ENCODE data around the gene INSYN2A.

The INSYN2A gene, protein sequence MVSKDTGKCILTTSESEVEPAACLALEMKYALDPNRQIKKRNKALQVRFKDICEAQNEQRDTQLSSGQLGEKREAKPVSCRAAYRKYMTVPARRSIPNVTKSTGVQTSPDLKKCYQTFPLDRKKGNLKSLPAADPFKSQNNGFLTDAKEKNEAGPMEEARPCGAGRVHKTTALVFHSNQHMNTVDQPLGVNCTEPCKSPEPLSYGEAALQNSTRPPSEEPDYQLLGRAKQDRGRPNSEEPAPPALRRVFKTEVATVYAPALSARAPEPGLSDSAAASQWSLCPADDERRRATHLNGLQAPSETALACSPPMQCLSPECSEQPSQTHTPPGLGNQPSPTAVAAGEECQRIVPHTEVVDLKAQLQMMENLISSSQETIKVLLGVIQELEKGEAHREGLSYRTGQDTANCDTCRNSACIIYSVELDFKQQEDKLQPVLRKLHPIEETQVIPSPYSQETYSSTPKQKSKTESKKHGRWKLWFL

GRCh38 chr10:127196282-127197153 is at the start of gene INSYN2A:
TSS of gene INSYN2A (minus strand) at chr10:127196591. CDS start at chr10:127176395, 20,196 bp downstream.
- DNase-seq (ENCODE audit: low read depth, low spot score): no peak

GRCh38 chr10:127245456-127245855 is 49.1 kb upstream of the INSYN2A start:
- DNase-seq (ENCODE audit: low read depth, low spot score): no peak

- DNase-seq (ENCODE audit: low read depth, low spot score): no peak
Measured at GRCh38 chr10:127243490-127244272, 47.3 kb upstream of the INSYN2A start.

DNA sequence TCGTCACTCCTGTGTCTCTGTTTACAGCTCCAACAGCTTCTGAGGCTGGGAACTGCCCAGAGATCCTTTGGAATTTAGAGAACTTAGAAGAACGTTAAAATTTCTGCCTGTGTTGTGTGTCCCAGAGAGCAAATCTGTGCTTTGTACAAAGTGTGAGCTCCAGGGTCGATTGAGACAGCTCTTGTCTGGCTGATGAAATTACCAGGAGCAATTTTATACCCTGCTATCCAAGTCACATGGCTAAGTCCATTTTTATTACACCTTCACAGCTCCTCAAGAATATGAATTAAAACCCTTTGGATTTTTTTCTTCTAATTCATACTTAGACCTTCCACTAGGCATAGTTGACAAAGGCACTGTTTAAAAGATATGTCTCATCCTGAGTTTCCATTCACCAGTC is 46.5 kb upstream of the INSYN2A start:
- no peak for DNase-seq (ENCODE audit: low read depth, low spot score)

- no peak for DNase-seq (ENCODE audit: low read depth, low spot score)
Measured at GRCh38 chr10:127236266-127236665, 39.9 kb upstream of the INSYN2A start.

GRCh38 chr10:127234306-127234800 is 38.0 kb upstream of the INSYN2A start:
- no peak for DNase-seq (ENCODE audit: low read depth, low spot score)

- DNase-seq (ENCODE audit: low read depth, low spot score): no peak
Measured at GRCh38 chr10:127228195-127228787, 31.9 kb upstream of the INSYN2A start.

DNA sequence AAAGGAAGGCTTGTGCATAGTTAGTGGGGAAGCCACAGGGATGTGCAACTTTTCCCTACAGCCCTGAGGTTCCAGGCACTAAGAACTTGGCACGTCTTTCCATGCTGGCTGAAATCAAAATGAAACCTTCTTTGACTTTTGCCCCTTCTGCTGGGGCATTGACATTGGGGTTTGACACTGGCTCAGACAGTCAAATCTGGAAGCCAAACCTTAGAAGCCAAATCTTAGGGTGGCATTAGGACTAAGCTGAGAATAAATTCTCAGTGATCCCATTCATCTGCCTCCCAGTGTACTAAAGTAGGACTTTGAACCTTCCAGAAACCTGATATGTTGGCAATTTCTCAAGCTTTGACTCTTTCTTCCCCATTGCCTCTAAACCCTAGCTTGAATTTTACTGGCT is 31.3 kb upstream of the INSYN2A start:
- DNase-seq (ENCODE audit: low read depth, low spot score): no peak

DNA sequence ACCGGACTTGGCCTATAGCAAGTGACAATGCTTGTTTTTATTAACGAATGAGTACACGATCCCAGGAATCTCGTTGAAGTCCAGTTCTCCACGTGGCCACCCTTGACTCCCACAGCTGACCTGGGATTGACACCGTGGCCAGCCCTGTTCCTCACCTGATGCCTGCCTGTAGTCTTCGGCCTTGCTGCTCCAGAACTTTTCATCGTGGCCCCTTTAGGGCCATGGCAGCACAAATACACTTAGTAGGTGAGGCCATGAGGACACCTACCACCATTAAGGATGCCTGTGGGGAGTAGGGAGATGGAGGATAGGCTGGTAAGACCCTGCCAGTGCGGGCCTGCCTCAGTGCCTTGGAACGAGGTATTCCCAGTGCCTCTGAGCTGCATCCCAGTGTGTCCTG is 30.6 kb upstream of the INSYN2A start:
- no peak for DNase-seq (ENCODE audit: low read depth, low spot score)

DNA sequence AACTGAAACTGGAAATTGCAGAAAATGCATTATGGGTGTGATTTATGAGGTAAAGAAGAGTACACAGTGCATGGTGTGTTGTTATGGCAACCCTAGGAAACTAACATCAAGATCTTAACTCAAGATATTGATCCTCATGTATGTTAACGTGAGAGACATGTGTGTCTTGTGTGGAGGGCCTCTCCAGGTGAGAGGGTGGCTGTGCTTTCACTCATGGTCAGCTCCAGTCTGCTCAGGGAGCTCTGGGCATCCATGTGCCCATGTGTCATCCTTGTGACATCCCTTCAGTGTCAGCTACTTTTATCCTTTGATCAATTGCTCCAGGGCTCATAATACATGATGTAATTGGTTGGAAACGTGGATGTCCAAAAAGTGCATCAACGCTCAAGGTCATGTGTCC is 24.9 kb upstream of the INSYN2A start:
- no peak for DNase-seq (ENCODE audit: low read depth, low spot score)

GRCh38 chr10:127218658-127219057 is 22.3 kb upstream of the INSYN2A start:
- no peak for DNase-seq (ENCODE audit: low read depth, low spot score)

- DNase-seq (ENCODE audit: low read depth, low spot score): no peak
Measured at GRCh38 chr10:127216786-127217185, 20.4 kb upstream of the INSYN2A start.

- no peak for DNase-seq (ENCODE audit: low read depth, low spot score)
Measured at GRCh38 chr10:127216274-127216673, 19.9 kb upstream of the INSYN2A start.

GRCh38 chr10:127215866-127216265 is 19.5 kb upstream of the INSYN2A start:
- no peak for DNase-seq (ENCODE audit: low read depth, low spot score)

GRCh38 chr10:127210936-127211466 is 14.6 kb upstream of the INSYN2A start:
- no peak for DNase-seq (ENCODE audit: low read depth, low spot score)

GRCh38 chr10:127207081-127207480 is 10.7 kb upstream of the INSYN2A start:
- DNase-seq (ENCODE audit: low read depth, low spot score): no peak

DNA sequence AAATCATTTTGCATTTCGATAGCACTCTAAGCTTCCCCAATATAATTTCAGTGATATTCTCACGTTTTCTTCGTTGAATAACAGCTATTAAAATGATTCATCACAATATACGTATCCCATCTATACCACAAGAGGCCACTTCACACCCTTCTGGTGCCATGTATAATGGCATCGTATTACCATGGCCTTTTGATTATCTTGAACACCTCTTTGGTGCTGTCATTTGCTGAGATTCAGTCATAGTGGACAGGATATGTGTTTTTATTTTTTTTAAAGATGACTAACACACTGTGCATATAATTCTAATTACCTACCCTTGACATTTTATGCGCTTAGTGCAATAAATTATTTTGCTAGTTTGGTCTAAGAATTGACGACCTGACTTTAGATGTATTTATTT is 6.7 kb upstream of the INSYN2A start:
- no peak for DNase-seq (ENCODE audit: low read depth, low spot score)

DNA sequence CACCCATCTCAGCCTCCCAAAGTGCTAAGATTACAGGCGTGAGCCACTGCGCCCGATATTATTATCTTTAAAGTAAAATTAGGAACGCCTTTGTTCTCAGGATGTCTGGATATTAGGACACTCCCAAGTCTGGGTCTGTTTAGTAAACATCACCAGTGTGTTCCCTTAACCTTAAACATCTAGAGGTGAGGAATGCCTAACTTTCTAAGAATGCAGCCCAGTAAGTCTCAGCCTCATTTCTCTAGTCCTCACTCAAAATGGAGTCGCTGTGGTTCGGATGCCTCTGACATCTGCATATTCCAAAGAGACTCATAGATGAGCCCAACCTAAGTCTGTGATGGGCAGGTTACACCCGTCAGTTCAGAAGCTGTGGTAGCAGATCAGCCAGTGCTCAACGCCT is 4.3 kb upstream of the INSYN2A start:
- no peak for DNase-seq (ENCODE audit: low read depth, low spot score)

DNA sequence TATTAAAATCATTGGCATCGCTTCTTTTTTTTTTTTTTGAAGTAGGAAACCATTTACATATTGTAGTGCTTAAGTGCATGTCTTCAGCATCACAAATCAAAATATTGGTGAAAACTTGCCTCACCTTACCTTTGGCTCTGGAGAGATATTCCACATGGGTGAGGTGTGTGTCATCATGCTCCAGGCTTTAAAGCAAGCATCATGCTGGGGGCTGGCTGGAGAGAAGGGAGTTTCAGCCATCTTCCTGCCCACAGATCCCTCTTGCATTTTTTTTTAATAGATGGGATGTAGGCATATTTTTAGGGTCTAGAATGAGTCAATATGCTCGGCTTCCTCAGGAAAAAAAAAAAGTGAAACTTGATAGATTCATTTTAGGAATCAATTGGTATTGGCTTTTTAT is 2.3 kb upstream of the INSYN2A start:
- DNase-seq (ENCODE audit: low read depth, low spot score): no peak

- no peak for DNase-seq (ENCODE audit: low read depth, low spot score)
Measured at GRCh38 chr10:127198307-127198706, 1.9 kb upstream of the INSYN2A start.

- no peak for DNase-seq (ENCODE audit: low read depth, low spot score)
Measured at GRCh38 chr10:127197154-127197432, 702 bp upstream of the INSYN2A start.

Data from iPS DF 19.7 (cell line).